ENCODE results near the gene ATF4.

DNA sequence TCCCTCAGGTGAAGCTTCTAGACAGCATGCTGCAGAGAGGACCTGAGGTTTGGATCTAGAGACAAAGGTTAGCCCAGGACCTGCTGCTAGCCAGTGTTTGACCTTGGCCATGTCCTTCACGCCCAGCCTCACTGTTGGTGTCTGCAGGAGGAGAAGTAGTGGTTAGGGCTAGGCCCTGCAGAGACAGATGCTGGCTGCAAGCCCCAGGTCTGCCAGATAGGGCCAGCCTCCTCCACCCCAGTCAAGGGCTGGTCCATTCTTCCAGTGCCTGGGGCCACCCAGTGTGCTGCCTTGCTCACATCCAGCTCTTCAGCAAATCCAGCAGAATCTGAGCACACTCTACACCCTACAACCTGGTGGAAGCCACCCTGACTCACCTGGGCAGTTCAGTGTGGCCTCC, 39.8 kb upstream of the ATF4 start:
- TF ChIP-seq, protein P1, sequence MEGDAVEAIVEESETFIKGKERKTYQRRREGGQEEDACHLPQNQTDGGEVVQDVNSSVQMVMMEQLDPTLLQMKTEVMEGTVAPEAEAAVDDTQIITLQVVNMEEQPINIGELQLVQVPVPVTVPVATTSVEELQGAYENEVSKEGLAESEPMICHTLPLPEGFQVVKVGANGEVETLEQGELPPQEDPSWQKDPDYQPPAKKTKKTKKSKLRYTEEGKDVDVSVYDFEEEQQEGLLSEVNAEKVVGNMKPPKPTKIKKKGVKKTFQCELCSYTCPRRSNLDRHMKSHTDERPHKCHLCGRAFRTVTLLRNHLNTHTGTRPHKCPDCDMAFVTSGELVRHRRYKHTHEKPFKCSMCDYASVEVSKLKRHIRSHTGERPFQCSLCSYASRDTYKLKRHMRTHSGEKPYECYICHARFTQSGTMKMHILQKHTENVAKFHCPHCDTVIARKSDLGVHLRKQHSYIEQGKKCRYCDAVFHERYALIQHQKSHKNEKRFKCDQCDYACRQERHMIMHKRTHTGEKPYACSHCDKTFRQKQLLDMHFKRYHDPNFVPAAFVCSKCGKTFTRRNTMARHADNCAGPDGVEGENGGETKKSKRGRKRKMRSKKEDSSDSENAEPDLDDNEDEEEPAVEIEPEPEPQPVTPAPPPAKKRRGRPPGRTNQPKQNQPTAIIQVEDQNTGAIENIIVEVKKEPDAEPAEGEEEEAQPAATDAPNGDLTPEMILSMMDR (conservative IDR thresholded peaks at IDR 0.05), result no peak
- no peak for TF ChIP-seq EZH2 (IDR thresholded peaks at IDR 0.05; ENCODE audit: low read depth)

Data from PC-9 (cell line).